Kidney (tissue), 14 donors: ENCODE results near the gene CSH1. TPM values are rescaled to one million over a fixed set of nuclear protein-coding genes. Genes with fewer than 3 reads are reported as not detected.
"Not testable (repeated sequence)": the region's sequence is repeated elsewhere in the genome, so short reads cannot be mapped to it uniquely, and the experiment has no call there.

Experiments
- DNase-seq, 5 donors: peaks; one replicate each; pipeline ENCODE4 v3.0.0-alpha.2; 2013 to 2020
- FAIRE-seq: peaks from 2 replicates; lab custom pipeline; 2012; peaks lifted over from hg19 to GRCh38; lab: Jason Lieb, UNC
- H3K27ac ChIP-seq, 2 donors: one replicate each; pipeline ENCODE4 v1.7.0; 2013; ENCODE audit warnings: low read depth in 2 of 2, low read length in 2 of 2, inconsistent platforms in 1 of 2
- H3K27me3 ChIP-seq: one replicate; pipeline ENCODE4 v1.7.1; 2013; ENCODE audit warnings: low read length, inconsistent platforms; ENCODE audit not compliant: control insufficient read depth, insufficient read depth
- H3K36me3 ChIP-seq, 3 donors: one replicate each; pipeline versions ENCODE4 v1.7.0 to v1.7.1; 2013; ENCODE audit warnings: low read length in 3 of 3, control low read depth in 1 of 3, inconsistent platforms in 1 of 3; ENCODE audit not compliant: insufficient read depth in 3 of 3, control insufficient read depth in 2 of 3
- H3K4me1 ChIP-seq, 3 donors: one replicate each; pipeline versions ENCODE4 v1.7.0 to v1.7.1; 2013; ENCODE audit warnings: low read length in 3 of 3, inconsistent platforms in 1 of 3, low read depth in 1 of 3; ENCODE audit not compliant: control insufficient read depth in 2 of 3, insufficient read depth in 2 of 3
- H3K4me3 ChIP-seq, 3 donors: one replicate each; pipeline versions ENCODE4 v1.7.0 to v1.8.1; 2013; ENCODE audit warnings: low read length in 3 of 3, control low read depth in 1 of 3, inconsistent platforms in 1 of 3
- H3K9ac ChIP-seq, 3 donors: one replicate each; pipeline versions ENCODE4 v1.7.0 to v1.7.1; 2013; ENCODE audit warnings: low read length in 3 of 3, control low read depth in 1 of 3, inconsistent platforms in 1 of 3
- H3K9me3 ChIP-seq, 3 donors: one replicate each; pipeline versions ENCODE4 v1.7.0 to v1.7.1; 2013; ENCODE audit warnings: low read length in 3 of 3, control low read depth in 1 of 3, inconsistent platforms in 1 of 3; ENCODE audit not compliant: control insufficient read depth in 2 of 3, insufficient read depth in 1 of 3
- CTCF ChIP-seq: IDR thresholded peaks from 3 replicates; pipeline ENCODE4 v1.5.1; 2012; ENCODE audit warnings: mild to moderate bottlenecking, moderate library complexity, borderline replicate concordance; ENCODE audit not compliant: insufficient read depth; ENCODE audit errors: extremely low read depth
- intact Hi-C: fragments of 100-400 bp; cut with DNase I; formaldehyde crosslinking; loops from one replicate; pipeline ENCODE4 v1.11.1; 2022
- polyA plus RNA-seq: library from polyadenylated mRNA; stranded (reverse); fragments of 350-450 nt; fragmentation: Illumina TruSeq; extraction: RNeasy Lipid Tissue Mini Kit (QIAGEN cat#74804); gene quantifications from one replicate; pipeline ENCODE4 v1.2.3, GENCODE V29; 2014; ENCODE audit warnings: low read depth, low replicate concordance; ENCODE audit not compliant: insufficient read depth
- total RNA-seq: library from RNA; stranded (reverse); fragmentation: NEBNext Ultra II Directional; extraction: Animal tissue kit (Norgen Biotek cat#: 25700); gene quantifications from one replicate; pipeline ENCODE4 v1.2.1, GENCODE V29; 2021
- donor health status: control.
- donor health status: control.
- donor health status: control.
- donor health status: control.
- donor health status: control.
- donor health status: DM: yes; HTN: yes; CAD: no.
- donor health status: Normal renal cell carcinoma (clear cell type).

CSH1 gene
- total and polyA plus RNA-seq, 2 donors from 2014 or later: not detected

DNA sequence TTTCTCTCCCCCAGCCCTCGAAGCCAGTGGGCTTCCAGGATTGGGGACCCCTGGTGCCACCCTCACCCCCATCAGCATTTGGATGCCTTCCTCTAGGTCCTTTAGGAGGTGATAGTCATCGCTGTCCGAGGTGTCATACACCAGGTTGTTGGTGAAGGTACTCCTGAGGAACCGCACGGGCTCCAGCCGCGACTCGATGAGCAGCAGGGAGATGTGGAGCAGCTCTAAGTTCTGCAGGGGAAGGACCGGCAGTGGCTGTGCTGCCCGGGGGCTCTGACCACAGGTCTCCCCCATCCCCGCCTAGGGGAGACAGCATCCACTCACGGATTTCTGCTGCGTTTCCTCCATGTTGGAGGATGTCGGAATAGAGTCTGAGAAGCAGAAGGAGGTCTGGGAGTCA is 13.7 kb upstream of the CSH1 start:
- FAIRE-seq (no peak), DNase-seq (no peak)
- Histone ChIP-seq H3K27ac (no peak overlapping the region), H3K27me3 (no peaks in the 10 kb centered on the region), H3K4me1 (no peaks in the 10 kb centered on the region), H3K9me3 (no peaks in the 10 kb centered on the region), H3K36me3 (no peaks in the 10 kb centered on the region), H3K4me3 (no peak overlapping the region), H3K9ac (no peak overlapping the region)
- intact Hi-C loops: loop anchor here (10.0 kb wide), 2 partner anchors 105 to 225 kb away; partner anchors contain the start of gene ERN1
- no peak for TF ChIP-seq CTCF

DNA sequence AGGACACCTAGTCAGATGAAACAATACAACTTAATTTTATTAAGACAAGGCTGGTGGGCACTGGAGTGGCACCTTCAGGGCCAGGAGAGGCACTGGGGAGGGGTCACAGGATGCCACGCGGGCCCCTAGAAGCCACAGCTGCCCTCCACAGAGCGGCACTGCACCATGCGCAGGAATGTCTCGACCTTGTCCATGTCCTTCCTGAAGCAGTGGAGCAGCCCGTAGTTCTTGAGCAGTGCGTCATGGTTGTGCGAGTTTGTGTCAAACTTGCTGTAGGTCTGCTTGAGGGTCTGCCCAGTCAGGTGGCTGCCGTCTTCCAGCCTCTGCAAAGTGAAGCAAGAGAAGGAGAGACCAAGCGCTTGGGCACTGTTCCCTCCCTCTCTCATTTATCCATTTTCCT is 13.2 kb upstream of the CSH1 start:
- H3K36me3 ChIP-seq, H3K4me3 ChIP-seq, H3K9ac ChIP-seq, H3K27me3 ChIP-seq, H3K4me1 ChIP-seq, H3K27ac ChIP-seq, intact Hi-C loops, FAIRE-seq, H3K9me3 ChIP-seq: not testable (repeated sequence)
- DNase-seq: peak in 1 of 5 donors; percentile 18

- intact Hi-C loops, H3K4me3 ChIP-seq, H3K36me3 ChIP-seq, H3K9ac ChIP-seq, DNase-seq, H3K9me3 ChIP-seq, H3K27ac ChIP-seq, H3K4me1 ChIP-seq, FAIRE-seq, H3K27me3 ChIP-seq: not testable (repeated sequence)
These were observed 10.9 kb upstream of the CSH1 start for GRCh38 chr17:63907161-63907778.

- H3K27ac ChIP-seq, H3K4me3 ChIP-seq, H3K36me3 ChIP-seq, H3K4me1 ChIP-seq, intact Hi-C loops, H3K9ac ChIP-seq, H3K9me3 ChIP-seq, H3K27me3 ChIP-seq, DNase-seq, FAIRE-seq: not testable (repeated sequence)
These were observed 8.4 kb upstream of the CSH1 start for GRCh38 chr17:63904796-63905195.

GRCh38 chr17:63903787-63904201 is 7.4 kb upstream of the CSH1 start:
- H3K27ac ChIP-seq, H3K9me3 ChIP-seq, H3K27me3 ChIP-seq, H3K9ac ChIP-seq, H3K4me1 ChIP-seq, H3K4me3 ChIP-seq, H3K36me3 ChIP-seq, DNase-seq, intact Hi-C loops: not testable (repeated sequence)
- peak; percentile 64 for FAIRE-seq

- H3K27ac ChIP-seq, H3K36me3 ChIP-seq, H3K4me1 ChIP-seq, FAIRE-seq, H3K9me3 ChIP-seq, H3K27me3 ChIP-seq, H3K4me3 ChIP-seq, H3K9ac ChIP-seq, intact Hi-C loops: not testable (repeated sequence)
- peak in 2 of 5 donors; percentile 21 to 31 for DNase-seq
These were observed 5.6 kb upstream of the CSH1 start for GRCh38 chr17:63901971-63902370.

GRCh38 chr17:63898899-63899798 is 2.8 kb upstream of the CSH1 start:
- H3K9me3 ChIP-seq, H3K9ac ChIP-seq, H3K27me3 ChIP-seq, H3K27ac ChIP-seq, H3K4me3 ChIP-seq, intact Hi-C loops, H3K36me3 ChIP-seq, H3K4me1 ChIP-seq, DNase-seq, FAIRE-seq: not testable (repeated sequence)
